OCI-LY3 (cell line): ENCODE measurements around the gene PNLIP.

Experiments
- H2AFZ ChIP-seq: fragments of 200-600, 300-600 bp; shearing (Covaris generic); 2 replicates; pipeline ENCODE4 v1.6.0; 2014; ENCODE audit warnings: antibody characterized with exemption, low read depth, low read length
- H3K27ac ChIP-seq: fragments of 200-600, 300-600 bp; sonication (generic); 2 replicates; pipeline ENCODE4 v1.5.1; 2014; ENCODE audit warnings: mild to moderate bottlenecking, low read length, moderate library complexity, mixed read lengths
- H3K27me3 ChIP-seq: fragments of 200-600, 300-600 bp; sonication (generic); 2 replicates; pipeline ENCODE4 v1.6.1; 2014; ENCODE audit warnings: low read depth, low read length, mixed read lengths
- H3K36me3 ChIP-seq: fragments of 200-600, 300-600 bp; sonication (generic); replicated peaks from 2 replicates; pipeline ENCODE3; 2014; ENCODE audit warnings: low read depth, low read length, mixed read lengths
- H3K4me1 ChIP-seq: fragments of 300-600, 200-600 bp; sonication (generic); 2 replicates; pipeline ENCODE4 v1.6.1; 2014; ENCODE audit warnings: low read length, mixed read lengths
- H3K4me2 ChIP-seq: fragments of 200-600, 300-600 bp; sonication (generic); 2 replicates; pipeline ENCODE4 v1.6.1; 2014; ENCODE audit warnings: low read length, mixed read lengths
- H3K4me3 ChIP-seq: fragments of 300-600, 200-600 bp; sonication (generic); 2 replicates; pipeline ENCODE4 v1.5.1; 2014; ENCODE audit warnings: antibody characterized with exemption, mild to moderate bottlenecking, low read length, moderate library complexity
- H3K79me2 ChIP-seq: fragments of 300-600, 200-600 bp; shearing (Covaris generic); 2 replicates; pipeline ENCODE4 v1.6.1; 2014; ENCODE audit warnings: mild to moderate bottlenecking, low read length, mixed read lengths
- H3K9ac ChIP-seq: fragments of 300-600, 200-600 bp; shearing (Covaris generic); 2 replicates; pipeline ENCODE4 v1.6.0; 2014; ENCODE audit warnings: mild to moderate bottlenecking, low read length, moderate library complexity
- H3K9me3 ChIP-seq: fragments of 200-600, 300-600 bp; shearing (Covaris generic); 2 replicates; pipeline ENCODE4 v1.6.1; 2014; ENCODE audit warnings: low read length, mixed read lengths; ENCODE audit not compliant: insufficient read depth
- H4K20me1 ChIP-seq: fragments of 200-600, 300-600 bp; sonication (generic); 2 replicates; pipeline ENCODE4 v1.6.1; 2016; ENCODE audit warnings: low read length, mixed read lengths; ENCODE audit not compliant: insufficient read depth
- EZH2phosphoT487 ChIP-seq: fragments of 200-600 bp; shearing (Covaris generic); IDR thresholded peaks from 2 replicates; pipeline ENCODE4 v1.6.1; 2018; ENCODE audit warnings: antibody characterized with exemption, mixed run types, low read depth
- TF ChIP-seq, protein P1 (sequence below): fragments of 200-600, 300-600 bp; sonication (generic); IDR thresholded peaks from 2 replicates; pipeline ENCODE4 v1.5.1; 2014; ENCODE audit warnings: antibody characterized with exemption, low read length, low read depth

The PNLIP gene

DNA sequence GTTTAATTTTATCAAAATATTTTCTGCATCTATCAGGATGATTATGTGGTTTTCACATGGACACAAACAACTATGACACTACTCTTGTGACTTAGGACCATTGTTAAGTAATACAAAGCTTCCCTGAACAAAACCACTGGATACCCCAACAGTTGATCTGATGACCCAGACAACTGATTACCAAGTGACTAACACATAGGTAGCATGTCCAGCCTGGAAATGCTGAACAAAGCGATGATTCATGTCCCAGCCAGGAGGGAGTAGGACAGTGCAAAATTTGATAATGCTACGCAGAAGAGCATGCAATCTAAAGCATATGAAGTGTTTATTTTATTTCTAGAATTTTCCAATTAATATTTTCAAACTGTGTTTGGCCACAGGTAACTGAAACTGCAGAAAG lies 8.9 kb upstream of the PNLIP start:
- H3K9ac ChIP-seq: no peak overlapping the region
- H3K36me3 ChIP-seq: no peaks in the 10 kb centered on the region
- no peaks in the 10 kb centered on the region for H3K9me3 ChIP-seq
- no peaks in the 10 kb centered on the region for H3K4me1 ChIP-seq
- no peak overlapping the region for H3K27ac ChIP-seq
- no peaks in the 10 kb centered on the region for H3K27me3 ChIP-seq
- TF ChIP-seq EZH2phosphoT487: no peak
- TF ChIP-seq, protein P1, sequence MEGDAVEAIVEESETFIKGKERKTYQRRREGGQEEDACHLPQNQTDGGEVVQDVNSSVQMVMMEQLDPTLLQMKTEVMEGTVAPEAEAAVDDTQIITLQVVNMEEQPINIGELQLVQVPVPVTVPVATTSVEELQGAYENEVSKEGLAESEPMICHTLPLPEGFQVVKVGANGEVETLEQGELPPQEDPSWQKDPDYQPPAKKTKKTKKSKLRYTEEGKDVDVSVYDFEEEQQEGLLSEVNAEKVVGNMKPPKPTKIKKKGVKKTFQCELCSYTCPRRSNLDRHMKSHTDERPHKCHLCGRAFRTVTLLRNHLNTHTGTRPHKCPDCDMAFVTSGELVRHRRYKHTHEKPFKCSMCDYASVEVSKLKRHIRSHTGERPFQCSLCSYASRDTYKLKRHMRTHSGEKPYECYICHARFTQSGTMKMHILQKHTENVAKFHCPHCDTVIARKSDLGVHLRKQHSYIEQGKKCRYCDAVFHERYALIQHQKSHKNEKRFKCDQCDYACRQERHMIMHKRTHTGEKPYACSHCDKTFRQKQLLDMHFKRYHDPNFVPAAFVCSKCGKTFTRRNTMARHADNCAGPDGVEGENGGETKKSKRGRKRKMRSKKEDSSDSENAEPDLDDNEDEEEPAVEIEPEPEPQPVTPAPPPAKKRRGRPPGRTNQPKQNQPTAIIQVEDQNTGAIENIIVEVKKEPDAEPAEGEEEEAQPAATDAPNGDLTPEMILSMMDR: no peak
- H3K79me2 ChIP-seq: no peaks in the 10 kb centered on the region
- H2AFZ ChIP-seq: no peak overlapping the region
- H4K20me1 ChIP-seq: no peaks in the 10 kb centered on the region
- H3K4me3 ChIP-seq: no peak overlapping the region
- H3K4me2 ChIP-seq: no peak overlapping the region

DNA sequence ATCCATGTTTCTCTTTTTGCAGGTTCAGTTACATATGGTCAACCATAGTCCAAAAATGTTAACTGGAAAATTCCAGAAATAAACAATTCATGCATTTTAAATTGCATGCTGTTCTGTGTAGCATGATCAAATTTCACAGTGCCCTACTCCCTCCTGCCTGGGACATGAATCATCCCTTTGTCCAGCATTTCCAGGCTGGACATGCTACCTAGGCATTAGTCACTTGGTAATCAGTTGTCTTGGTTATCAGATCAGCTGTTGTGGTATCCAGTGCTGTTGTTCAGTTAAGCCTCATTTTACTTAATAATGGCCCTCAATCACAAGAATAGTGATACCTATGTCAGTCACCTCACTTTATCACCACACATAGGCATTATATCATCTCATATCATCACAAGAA lies 7.3 kb upstream of the PNLIP start:
- Histone ChIP-seq H4K20me1 (no peaks in the 10 kb centered on the region), H3K4me1 (no peaks in the 10 kb centered on the region), H3K27ac (no peak overlapping the region), H3K79me2 (no peaks in the 10 kb centered on the region), H3K4me2 (no peak overlapping the region), H3K9me3 (no peaks in the 10 kb centered on the region), H3K9ac (no peak overlapping the region), H2AFZ (no peak overlapping the region), H3K4me3 (no peak overlapping the region), H3K36me3 (no peaks in the 10 kb centered on the region), H3K27me3 (no peaks in the 10 kb centered on the region)
- no peak for TF ChIP-seq EZH2phosphoT487
- TF ChIP-seq, protein P1: no peak

DNA sequence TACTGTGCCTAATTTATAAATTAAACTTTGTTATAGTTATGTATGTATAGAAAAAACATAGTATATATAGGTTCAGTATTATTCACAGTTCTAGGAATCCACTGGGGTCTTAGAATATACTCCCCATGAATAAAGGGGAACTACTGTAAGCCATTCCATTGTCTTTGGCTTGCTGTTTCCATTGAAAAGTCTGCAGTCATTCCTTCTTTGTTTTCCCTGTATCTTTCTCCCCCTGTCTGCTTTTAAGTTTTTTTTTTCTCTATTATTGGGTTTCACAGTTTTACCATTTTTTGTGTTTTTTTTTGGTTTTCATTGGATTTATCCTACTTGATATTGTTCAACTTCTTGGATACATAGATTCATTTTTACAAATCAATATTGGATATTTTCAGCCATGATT lies 6.7 kb upstream of the PNLIP start:
- H3K36me3 ChIP-seq: no peaks in the 10 kb centered on the region
- H3K27ac ChIP-seq: no peak overlapping the region
- no peak overlapping the region for H3K4me2 ChIP-seq
- H3K27me3 ChIP-seq: no peaks in the 10 kb centered on the region
- no peaks in the 10 kb centered on the region for H3K4me1 ChIP-seq
- no peaks in the 10 kb centered on the region for H3K79me2 ChIP-seq
- TF ChIP-seq, protein P1: no peak
- no peak for TF ChIP-seq EZH2phosphoT487
- H3K4me3 ChIP-seq: no peak overlapping the region
- no peaks in the 10 kb centered on the region for H3K9me3 ChIP-seq
- no peak overlapping the region for H3K9ac ChIP-seq
- no peaks in the 10 kb centered on the region for H4K20me1 ChIP-seq
- no peak overlapping the region for H2AFZ ChIP-seq

DNA sequence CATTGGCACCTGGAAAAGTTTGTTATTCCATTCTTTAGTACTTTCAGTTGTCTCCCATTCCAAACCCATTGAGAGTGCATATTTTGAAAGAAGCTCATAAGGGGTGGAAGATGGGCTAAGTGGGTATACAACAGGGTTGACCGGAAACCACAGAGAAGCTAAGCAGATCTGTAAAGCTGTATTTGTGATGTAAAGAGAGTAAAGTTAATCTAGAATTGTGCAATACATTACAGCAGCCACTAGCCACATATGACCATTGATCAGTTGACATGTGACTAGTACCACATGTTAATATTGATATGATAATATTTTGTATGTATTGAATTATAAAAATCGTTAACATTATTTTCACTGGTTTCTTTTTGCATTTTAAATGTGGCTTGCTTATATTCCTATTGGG lies 4.9 kb upstream of the PNLIP start:
- Histone ChIP-seq H3K36me3 (no peaks in the 10 kb centered on the region), H3K4me1 (no peaks in the 10 kb centered on the region), H4K20me1 (no peaks in the 10 kb centered on the region), H3K4me3 (no peak overlapping the region), H3K4me2 (no peak overlapping the region), H3K27me3 (no peaks in the 10 kb centered on the region), H3K9ac (no peak overlapping the region), H2AFZ (no peak overlapping the region), H3K9me3 (no peaks in the 10 kb centered on the region), H3K27ac (no peak overlapping the region), H3K79me2 (no peaks in the 10 kb centered on the region)
- TF ChIP-seq, protein P1: no peak
- no peak for TF ChIP-seq EZH2phosphoT487
